ENCODE measurements around the gene HS3ST3A1. TPM values are rescaled to one million over a fixed set of nuclear protein-coding genes. Genes with fewer than 3 reads are reported as not detected.

Gene HS3ST3A1
- total RNA-seq, 1 experiment from 2014 or later = not detected

DNA sequence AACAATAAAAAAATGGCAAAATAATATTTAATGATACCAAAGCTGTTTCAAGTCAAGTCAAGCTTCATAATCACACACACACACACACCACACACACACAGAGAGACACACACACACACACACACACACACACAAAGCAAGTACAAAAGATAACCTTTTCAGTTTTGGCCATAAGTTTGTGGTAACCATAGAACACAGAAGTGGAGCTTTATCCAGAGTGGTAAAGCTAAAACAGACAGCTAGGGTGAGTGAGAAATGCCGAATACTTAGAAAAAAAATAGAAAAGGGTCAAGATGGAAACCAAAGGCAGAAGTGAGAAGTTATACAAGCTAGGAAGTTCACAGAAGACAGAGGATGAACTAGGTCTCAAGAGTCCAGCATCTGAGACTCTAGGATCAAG, 79.0 kb downstream of the HS3ST3A1 start:
- POLR2A ChIA-PET = no interaction called here
- CTCF ChIA-PET = no interaction called here
- Histone ChIP-seq H3K27me3 (ENCODE audit: insufficient read depth, low read length) (no peaks in the 10 kb centered on the region), H3K36me3 (ENCODE audit: control insufficient read depth in 1 of 2, insufficient read depth in 2 of 2, low read length in 2 of 2) (no peaks in the 10 kb centered on the region), H3K9ac (ENCODE audit: low read length) (no peak overlapping the region), H3K4me2 (ENCODE audit: low read length) (no peak overlapping the region), H3K9me2 (ENCODE audit: insufficient read depth) (peaks cover 3% of the 10 kb centered on the region; the same call in 1 of the 2 replicates), H3K9me3 (ENCODE audit: control insufficient read depth in 1 of 2, insufficient read depth in 1 of 2, low read depth in 1 of 2, low read length in 2 of 2) (no peaks in the 10 kb centered on the region), H3K79me2 (ENCODE audit: insufficient read depth, low read length) (no peaks in the 10 kb centered on the region), H3K27ac (ENCODE audit: low read depth, low read length) (no peak overlapping the region), H4K20me1 (ENCODE audit: insufficient read depth) (no peaks in the 10 kb centered on the region), H2AFZ (ENCODE audit: low read depth, low read length, poor library complexity, severe bottlenecking) (no peak overlapping the region), H3K4me1 (ENCODE audit: control insufficient read depth in 1 of 2, insufficient read depth in 2 of 2, low read length in 2 of 2) (no peaks in the 10 kb centered on the region), H3K4me3 (replicated peaks in 1 of 2; ENCODE audit: low read depth in 1 of 2, low read length in 2 of 2) (no peak overlapping the region)
- intact Hi-C loops (cut with micrococcal nuclease) = no loop called here
- RAD21 ChIA-PET (ENCODE audit: low non-redundant PET in 1 of 2, low total read pairs in 2 of 2, uncharacterized antibody in 2 of 2, unreplicated experiment in 2 of 2) = interaction anchor here in 1 of 2 experiments (0.6 kb wide), 1 partner anchor 1611 kb away, joined by 3 read pairs; no protein-coding TSS in a partner anchor
- ATAC-seq = no peak
- BruUV-seq (replicated peaks) = no TSS peak
- TF ChIP-seq ELF1 (IDR thresholded peaks at IDR 0.05; ENCODE audit: borderline replicate concordance, low read depth) (no peak), TCF7L2 (IDR thresholded peaks at IDR 0.05; ENCODE audit: borderline replicate concordance, extremely low read depth, insufficient read depth, insufficient read length) (no peak), JUND (IDR thresholded peaks at IDR 0.05) (no peak), ZFX (IDR thresholded peaks at IDR 0.05) (no peak), POLR2A (IDR thresholded peaks at IDR 0.05; ENCODE audit: borderline replicate concordance, extremely low read depth, insufficient read depth, insufficient read length) (no peak), SRF (IDR thresholded peaks at IDR 0.05; ENCODE audit: low read depth) (no peak), CEBPB (IDR thresholded peaks at IDR 0.05; ENCODE audit: low read depth) (no peak)
- TF ChIP-seq, protein P1, sequence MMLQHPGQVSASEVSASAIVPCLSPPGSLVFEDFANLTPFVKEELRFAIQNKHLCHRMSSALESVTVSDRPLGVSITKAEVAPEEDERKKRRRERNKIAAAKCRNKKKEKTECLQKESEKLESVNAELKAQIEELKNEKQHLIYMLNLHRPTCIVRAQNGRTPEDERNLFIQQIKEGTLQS (IDR thresholded peaks at IDR 0.05) = no peak
- TF ChIP-seq, protein P2, sequence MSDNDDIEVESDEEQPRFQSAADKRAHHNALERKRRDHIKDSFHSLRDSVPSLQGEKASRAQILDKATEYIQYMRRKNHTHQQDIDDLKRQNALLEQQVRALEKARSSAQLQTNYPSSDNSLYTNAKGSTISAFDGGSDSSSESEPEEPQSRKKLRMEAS (IDR thresholded peaks at IDR 0.05) = no peak
- TF ChIP-seq, protein P3, sequence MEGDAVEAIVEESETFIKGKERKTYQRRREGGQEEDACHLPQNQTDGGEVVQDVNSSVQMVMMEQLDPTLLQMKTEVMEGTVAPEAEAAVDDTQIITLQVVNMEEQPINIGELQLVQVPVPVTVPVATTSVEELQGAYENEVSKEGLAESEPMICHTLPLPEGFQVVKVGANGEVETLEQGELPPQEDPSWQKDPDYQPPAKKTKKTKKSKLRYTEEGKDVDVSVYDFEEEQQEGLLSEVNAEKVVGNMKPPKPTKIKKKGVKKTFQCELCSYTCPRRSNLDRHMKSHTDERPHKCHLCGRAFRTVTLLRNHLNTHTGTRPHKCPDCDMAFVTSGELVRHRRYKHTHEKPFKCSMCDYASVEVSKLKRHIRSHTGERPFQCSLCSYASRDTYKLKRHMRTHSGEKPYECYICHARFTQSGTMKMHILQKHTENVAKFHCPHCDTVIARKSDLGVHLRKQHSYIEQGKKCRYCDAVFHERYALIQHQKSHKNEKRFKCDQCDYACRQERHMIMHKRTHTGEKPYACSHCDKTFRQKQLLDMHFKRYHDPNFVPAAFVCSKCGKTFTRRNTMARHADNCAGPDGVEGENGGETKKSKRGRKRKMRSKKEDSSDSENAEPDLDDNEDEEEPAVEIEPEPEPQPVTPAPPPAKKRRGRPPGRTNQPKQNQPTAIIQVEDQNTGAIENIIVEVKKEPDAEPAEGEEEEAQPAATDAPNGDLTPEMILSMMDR (IDR thresholded peaks at IDR 0.05 in 2 of 3, conservative IDR thresholded peaks at IDR 0.05 in 1 of 3; ENCODE audit: borderline replicate concordance in 1 of 3, insufficient read depth in 1 of 3, low read depth in 2 of 3, low read length in 2 of 3) = no peak
- TF ChIP-seq, protein P4, sequence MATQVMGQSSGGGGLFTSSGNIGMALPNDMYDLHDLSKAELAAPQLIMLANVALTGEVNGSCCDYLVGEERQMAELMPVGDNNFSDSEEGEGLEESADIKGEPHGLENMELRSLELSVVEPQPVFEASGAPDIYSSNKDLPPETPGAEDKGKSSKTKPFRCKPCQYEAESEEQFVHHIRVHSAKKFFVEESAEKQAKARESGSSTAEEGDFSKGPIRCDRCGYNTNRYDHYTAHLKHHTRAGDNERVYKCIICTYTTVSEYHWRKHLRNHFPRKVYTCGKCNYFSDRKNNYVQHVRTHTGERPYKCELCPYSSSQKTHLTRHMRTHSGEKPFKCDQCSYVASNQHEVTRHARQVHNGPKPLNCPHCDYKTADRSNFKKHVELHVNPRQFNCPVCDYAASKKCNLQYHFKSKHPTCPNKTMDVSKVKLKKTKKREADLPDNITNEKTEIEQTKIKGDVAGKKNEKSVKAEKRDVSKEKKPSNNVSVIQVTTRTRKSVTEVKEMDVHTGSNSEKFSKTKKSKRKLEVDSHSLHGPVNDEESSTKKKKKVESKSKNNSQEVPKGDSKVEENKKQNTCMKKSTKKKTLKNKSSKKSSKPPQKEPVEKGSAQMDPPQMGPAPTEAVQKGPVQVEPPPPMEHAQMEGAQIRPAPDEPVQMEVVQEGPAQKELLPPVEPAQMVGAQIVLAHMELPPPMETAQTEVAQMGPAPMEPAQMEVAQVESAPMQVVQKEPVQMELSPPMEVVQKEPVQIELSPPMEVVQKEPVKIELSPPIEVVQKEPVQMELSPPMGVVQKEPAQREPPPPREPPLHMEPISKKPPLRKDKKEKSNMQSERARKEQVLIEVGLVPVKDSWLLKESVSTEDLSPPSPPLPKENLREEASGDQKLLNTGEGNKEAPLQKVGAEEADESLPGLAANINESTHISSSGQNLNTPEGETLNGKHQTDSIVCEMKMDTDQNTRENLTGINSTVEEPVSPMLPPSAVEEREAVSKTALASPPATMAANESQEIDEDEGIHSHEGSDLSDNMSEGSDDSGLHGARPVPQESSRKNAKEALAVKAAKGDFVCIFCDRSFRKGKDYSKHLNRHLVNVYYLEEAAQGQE (IDR thresholded peaks at IDR 0.05; ENCODE audit: low read depth) = no peak
- DNase-seq (ENCODE audit: low read depth, low spot score) = no peak
